Activated naive CD4-positive, alpha-beta T cell treated with anti-CD3 and anti-CD28 coated beads, Interleukin-2, amount 50 U/mL, for 72 hours (primary cell): ENCODE data around the gene HJV. TPM values are rescaled to one million over a fixed set of nuclear protein-coding genes. Genes with fewer than 3 reads are reported as not detected.

ENCODE experiments used
- ATAC-seq, 2 donors: fragments of 150-1000 bp; cut with Tn5 transposase; 2 replicates each; pipeline ENCODE4 v1.10.0; 2021; ENCODE audit warnings: mild to moderate bottlenecking in 2 of 2, moderate library complexity in 2 of 2
- DNase-seq, 2 donors: peaks; one replicate each; pipeline ENCODE4 v3.0.0; 2021 to 2022; ENCODE audit warnings: low spot score in 2 of 2
- H3K27ac Mint-ChIP-seq, 2 donors: one replicate each; pipeline ENCODE4 v1.8.0; 2022; ENCODE audit warnings: mild to moderate bottlenecking in 2 of 2, mixed read lengths in 2 of 2
- H3K36me3 Mint-ChIP-seq, 2 donors: one replicate each; pipeline ENCODE4 v1.8.0; 2022; ENCODE audit warnings: mixed read lengths in 2 of 2
- H3K9me3 Mint-ChIP-seq, 2 donors: one replicate each; pipeline ENCODE4 v1.8.0; 2022; ENCODE audit warnings: mixed read lengths in 2 of 2
- total RNA-seq, 2 donors: library from RNA; stranded (reverse); gene quantifications; one replicate each; pipeline ENCODE4 v1.2.3, GENCODE V29; 2022

The HJV gene
- total RNA-seq, 2 donors from 2014 or later: not detected

DNA sequence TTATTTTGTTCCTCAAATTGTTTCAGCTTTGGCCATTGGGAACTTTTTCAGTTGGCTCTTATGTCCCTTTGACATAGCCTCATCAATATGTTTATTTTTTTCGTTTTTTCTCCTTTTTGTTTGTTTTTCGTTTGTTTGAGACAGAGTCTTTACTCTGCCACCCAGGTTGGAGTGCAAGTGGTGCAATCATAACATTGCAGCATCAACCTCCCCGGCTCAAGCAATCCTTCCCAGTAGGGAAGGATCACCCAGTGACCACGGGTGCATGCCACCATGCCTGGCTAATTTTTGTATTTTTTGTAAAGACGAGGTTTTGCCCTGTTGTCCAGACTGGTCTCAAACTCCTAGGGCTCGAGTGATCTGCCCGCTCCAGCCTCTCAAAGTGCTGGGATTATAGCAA, 49.0 kb downstream of the HJV start:
- no peak for DNase-seq
- H3K27ac Mint-ChIP-seq: no peak overlapping the region
- peaks cover 0 to 7% of the 10 kb centered on the region in 2 donors for H3K36me3 Mint-ChIP-seq
- no peak for ATAC-seq
- H3K9me3 Mint-ChIP-seq: peaks cover 0 to 6% of the 10 kb centered on the region in 2 donors

Other genes starting within 250 kb of the HJV start
- gene RNF115, start 197.6 kb downstream of the HJV start, total RNA-seq: 10 to 100 TPM; 10.7 to 12.6 TPM
- gene POLR3C, start 197.5 kb downstream of the HJV start, total RNA-seq: 10 to 100 TPM; 15.1 to 26.2 TPM
- gene NUDT17, start 176.1 kb downstream of the HJV start, total RNA-seq: 1 to 10 TPM; 2.6 to 3.9 TPM
- gene PIAS3, start 162.7 kb downstream of the HJV start, total RNA-seq: 10 to 100 TPM; 28.6 to 33.5 TPM
- under 1 TPM; 0.50 to 0.53 TPM for gene ANKRD35, start 135.9 kb downstream of the HJV start, total RNA-seq
- gene ITGA10, start 111.7 kb downstream of the HJV start, total RNA-seq: 1 to 10 TPM; 1.0 to 1.5 TPM
- 10 to 100 TPM; 17.9 to 36.1 TPM for gene PEX11B, start 103.0 kb downstream of the HJV start, total RNA-seq
- gene RBM8A, start 94.3 kb downstream of the HJV start, total RNA-seq: 100 to 1,000 TPM; 254 to 286 TPM
- gene LIX1L, start 63.7 kb downstream of the HJV start, total RNA-seq: 10 to 100 TPM; 47.9 to 50.1 TPM
- gene ANKRD34A, start 57.2 kb downstream of the HJV start, total RNA-seq: 1 to 10 TPM; 5.4 to 9.1 TPM
- 10 to 100 TPM; 22.0 to 31.9 TPM for gene POLR3GL, start 57.0 kb downstream of the HJV start, total RNA-seq
- 100 to 1,000 TPM in 1 of 2 donors, 10 to 100 TPM in 1; 67.9 to 120 TPM for gene TXNIP, start 25.2 kb downstream of the HJV start, total RNA-seq
- 1 to 10 TPM; 2.1 to 3.1 TPM for gene NBPF10, start 123.1 kb upstream of the HJV start, total RNA-seq
- 10 to 100 TPM; 33.9 to 37.6 TPM for gene NOTCH2NLA, start 207.3 kb upstream of the HJV start, total RNA-seq